Stimulated activated CD4-positive, alpha-beta T cell treated with anti-CD3 and anti-CD28 coated beads, Interleukin-1b, Interleukin-23, amount 100 ng/mL, for 1 hour (primary cell): ENCODE data around the gene KIF22.
"Not testable (repeated sequence)": the region's sequence is repeated elsewhere in the genome, so short reads cannot be mapped to it uniquely, and the experiment has no call there.

Experiments used
- DNase-seq, 2 donors: peaks; one replicate each; pipeline ENCODE4 v3.0.0-alpha.2; 2020; ENCODE audit warnings: low read depth in 2 of 2

KIF22 gene

GRCh38 chr16:29766571-29766970 is 24.0 kb upstream of the KIF22 start:
- DNase-seq = no peak

GRCh38 chr16:29767062-29767461 is 23.5 kb upstream of the KIF22 start:
- no peak for DNase-seq

GRCh38 chr16:29769507-29769906 is 21.0 kb upstream of the KIF22 start:
- DNase-seq = no peak

GRCh38 chr16:29770250-29770929 is 20.2 kb upstream of the KIF22 start:
- DNase-seq = no peak

GRCh38 chr16:29772330-29772729 is 18.2 kb upstream of the KIF22 start:
- not testable (repeated sequence) for DNase-seq

- no peak for DNase-seq
Measured at GRCh38 chr16:29774730-29775129, 15.8 kb upstream of the KIF22 start.

GRCh38 chr16:29775742-29776408 is 14.7 kb upstream of the KIF22 start:
- no peak for DNase-seq

- DNase-seq = no peak
Measured at GRCh38 chr16:29777576-29778350, 12.8 kb upstream of the KIF22 start, which contains the start of gene ZG16. TSS of gene ZG16 (plus strand) at chr16:29778256. CDS start at chr16:29779267, 1,011 bp downstream.

GRCh38 chr16:29779474-29779873 is 11.1 kb upstream of the KIF22 start:
- no peak for DNase-seq

GRCh38 chr16:29783094-29783953 is 7.2 kb upstream of the KIF22 start:
- DNase-seq = not testable (repeated sequence)

- no peak for DNase-seq
Measured at GRCh38 chr16:29784157-29784556, 6.4 kb upstream of the KIF22 start.

- DNase-seq = peak in 1 of 2 donors; percentile 50
Measured at GRCh38 chr16:29784901-29785500, 5.5 kb upstream of the KIF22 start.

- not testable (repeated sequence) for DNase-seq
Measured at GRCh38 chr16:29787155-29787554, 3.4 kb upstream of the KIF22 start.

GRCh38 chr16:29789775-29790182 is 772 bp upstream of the KIF22 start:
- DNase-seq = no peak

GRCh38 chr16:29790949-29791844 is 646 bp downstream of the KIF22 start:
- no peak for DNase-seq

- no peak for DNase-seq
Measured at GRCh38 chr16:29791845-29792807, 1.6 kb downstream of the KIF22 start.

- DNase-seq = not testable (repeated sequence)
Measured at GRCh38 chr16:29793153-29793552, 2.6 kb downstream of the KIF22 start.

- DNase-seq = no peak
Measured at GRCh38 chr16:29794231-29794710, 3.7 kb downstream of the KIF22 start.

GRCh38 chr16:29802416-29802935 is 11.9 kb downstream of the KIF22 start:
- DNase-seq = no peak
